Activated CD8-positive, alpha-beta memory T cell treated with anti-CD3 and anti-CD28 coated beads for 4 hours (primary cell): ENCODE results near the gene MIF4GD.
"Not testable (repeated sequence)": the region's sequence is repeated elsewhere in the genome, so short reads cannot be mapped to it uniquely, and the experiment has no call there.

Experiments
- DNase-seq, 2 donors: peaks; one replicate each; pipeline ENCODE4 v3.0.0-alpha.2; 2020; ENCODE audit warnings: low read depth in 2 of 2

MIF4GD gene

DNA sequence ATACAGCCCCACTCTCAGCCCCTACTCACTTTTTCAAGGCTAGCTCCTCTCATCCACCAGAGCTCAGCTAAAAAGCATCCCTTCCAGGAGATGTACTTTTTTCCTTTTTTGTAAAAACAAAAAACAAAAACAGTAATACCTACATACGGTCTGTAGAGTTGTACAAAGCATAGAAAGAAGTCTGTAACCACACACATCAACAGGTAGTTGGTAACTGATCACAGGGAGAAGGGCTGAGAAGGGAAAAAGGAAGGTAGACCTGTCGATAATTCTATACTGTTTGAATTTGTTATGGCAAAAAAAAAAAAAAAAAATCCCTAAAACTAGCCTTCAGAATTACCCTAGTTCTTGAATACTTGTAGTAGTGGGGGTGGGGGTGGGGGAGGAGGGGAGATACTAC, 17.3 kb upstream of the MIF4GD start:
- DNase-seq: no peak

DNA sequence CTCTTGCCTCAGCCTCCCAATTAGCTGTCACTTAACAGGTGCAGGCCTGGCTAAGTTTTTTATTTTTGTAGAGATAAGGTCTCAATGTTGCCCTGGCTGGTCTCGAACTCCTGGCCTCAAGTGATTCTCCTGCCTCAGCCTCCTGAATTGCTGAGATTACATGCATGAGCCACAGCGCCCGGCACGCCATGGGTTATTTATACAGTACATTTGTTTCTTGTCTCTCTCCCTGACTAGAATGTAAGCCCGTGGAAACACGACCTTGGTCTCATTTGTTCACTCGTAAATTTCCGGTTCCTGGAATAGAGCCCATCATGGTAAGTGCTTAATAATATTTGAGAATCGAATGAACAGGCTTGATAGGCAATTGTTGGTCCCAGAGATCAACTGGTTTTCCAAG, 16.2 kb upstream of the MIF4GD start:
- no peak for DNase-seq

DNA sequence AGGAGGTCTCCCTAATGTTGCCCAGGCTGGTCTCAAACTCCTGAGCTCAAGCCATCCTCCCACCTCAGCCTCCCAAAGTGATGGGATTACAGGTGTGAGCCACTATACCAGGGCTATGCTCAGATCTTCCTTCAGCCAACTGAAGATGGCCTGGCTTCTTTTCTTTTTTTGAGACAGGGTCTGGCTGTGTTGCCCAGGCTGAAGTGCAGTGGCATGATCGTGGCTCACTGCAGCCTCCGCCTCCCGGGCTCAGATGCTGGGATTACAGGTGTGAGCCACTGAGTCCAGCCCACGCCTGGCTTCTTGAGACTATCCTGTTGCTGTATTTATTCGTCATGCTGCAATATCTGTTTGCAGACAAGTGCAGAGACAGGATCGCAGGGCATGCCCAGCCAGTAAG, 14.1 kb upstream of the MIF4GD start:
- no peak for DNase-seq

DNA sequence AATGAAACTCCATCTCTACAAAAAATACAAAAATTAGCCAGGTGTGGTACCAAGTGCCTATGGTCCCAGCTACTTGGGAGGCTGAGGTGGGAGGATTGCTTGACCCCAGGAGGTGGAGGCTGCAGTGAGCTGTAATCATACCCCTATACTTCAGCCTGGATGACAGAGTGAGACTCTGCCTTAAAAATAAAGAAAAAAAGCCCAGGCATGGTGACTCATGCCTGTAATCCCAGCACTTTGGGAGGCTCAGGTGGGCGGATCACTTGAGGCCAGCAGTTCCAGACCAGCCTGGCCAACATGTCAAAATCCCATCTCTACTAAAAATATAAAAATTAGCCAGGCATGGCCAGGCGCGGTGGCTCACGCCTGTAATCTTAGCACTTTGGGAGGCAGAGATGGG, 9.2 kb upstream of the MIF4GD start:
- DNase-seq: not testable (repeated sequence)

- no peak for DNase-seq
These were observed 6.6 kb upstream of the MIF4GD start for GRCh38 chr17:75277664-75278071.

GRCh38 chr17:75273977-75274708, 3.1 kb upstream of the MIF4GD start:
- DNase-seq: no peak

- no peak for DNase-seq
These were observed 1.8 kb upstream of the MIF4GD start for GRCh38 chr17:75272848-75273184.

DNA sequence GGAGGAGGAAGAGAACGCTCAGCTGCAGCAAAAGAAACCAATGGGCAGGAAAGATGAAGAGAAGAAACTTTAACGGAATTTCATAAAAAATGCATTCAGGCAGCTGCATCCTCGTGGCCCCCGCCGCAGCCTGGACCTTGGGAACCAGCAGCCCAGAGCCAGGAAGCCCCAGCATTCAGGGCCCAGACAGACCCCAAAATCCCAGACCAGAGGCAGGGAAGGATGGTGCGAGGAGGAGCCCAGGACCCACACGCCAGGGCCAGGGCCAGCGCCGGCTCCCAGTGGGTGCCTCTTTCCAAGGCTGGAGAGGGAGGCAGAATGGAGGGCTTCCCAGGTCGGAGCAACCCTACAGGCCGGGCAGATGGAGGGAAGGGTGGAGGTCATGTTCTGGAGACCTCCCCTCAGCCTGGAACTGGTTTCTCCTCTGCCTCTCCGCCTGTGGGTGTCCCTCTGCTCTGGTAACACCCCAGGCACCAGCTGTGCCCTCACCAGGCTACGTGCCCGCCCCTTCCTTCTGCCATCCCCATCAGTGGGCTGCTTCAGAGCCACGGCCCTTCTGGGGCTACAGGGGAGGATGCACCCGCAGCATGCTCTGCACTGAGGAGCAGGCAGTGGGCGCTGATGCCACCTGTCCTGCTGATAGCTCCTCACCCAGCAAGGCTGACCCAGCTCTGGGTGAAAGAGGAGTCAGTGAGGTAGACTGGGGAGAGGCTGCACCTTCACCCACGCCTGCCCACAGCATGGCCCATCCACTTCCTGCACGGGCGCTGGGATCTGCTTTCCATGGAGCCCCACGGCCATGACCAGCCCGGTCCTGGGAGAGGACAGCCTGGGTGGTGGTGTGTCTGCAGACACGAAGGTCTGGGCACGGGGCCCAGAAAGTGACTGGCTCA, 1.2 kb upstream of the MIF4GD start:
- no peak for DNase-seq

DNA sequence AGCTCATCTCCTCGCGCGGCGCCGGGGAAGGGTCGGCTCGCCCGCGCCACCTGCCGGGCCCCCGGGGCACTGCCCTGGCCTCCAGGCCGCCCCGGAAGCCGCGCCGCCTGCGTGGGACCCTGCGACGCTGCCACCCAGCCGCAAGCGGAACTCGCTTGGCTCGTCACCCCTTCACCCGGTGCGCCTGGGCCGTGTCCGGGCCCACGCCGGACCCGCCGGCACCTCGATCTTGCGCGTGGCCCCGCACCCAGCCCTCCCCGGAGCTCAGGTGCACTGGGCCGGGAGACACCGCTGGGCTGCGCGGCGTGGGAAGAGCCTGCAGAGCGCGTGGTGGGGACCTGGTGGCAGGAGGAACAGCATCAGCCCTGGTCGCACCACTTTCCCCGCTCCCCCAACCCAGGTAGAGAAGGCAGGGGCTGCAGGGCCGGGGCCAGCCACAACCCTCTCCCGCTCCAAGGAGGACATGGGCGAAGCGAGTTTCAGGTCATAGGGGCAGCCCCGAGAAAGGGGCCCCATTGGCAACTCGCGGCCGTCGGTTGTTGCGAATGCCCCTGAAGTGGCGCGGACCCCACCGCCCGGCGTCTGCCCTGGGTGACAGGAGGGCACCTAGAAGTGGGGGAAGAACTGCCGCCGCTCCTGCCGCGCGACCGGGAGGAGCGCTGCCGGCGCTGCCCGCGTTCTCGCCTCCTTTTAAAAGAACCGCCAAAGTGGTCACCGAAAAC, 363 bp upstream of the MIF4GD start:
- peak; percentile 74 to 76 for DNase-seq

DNA sequence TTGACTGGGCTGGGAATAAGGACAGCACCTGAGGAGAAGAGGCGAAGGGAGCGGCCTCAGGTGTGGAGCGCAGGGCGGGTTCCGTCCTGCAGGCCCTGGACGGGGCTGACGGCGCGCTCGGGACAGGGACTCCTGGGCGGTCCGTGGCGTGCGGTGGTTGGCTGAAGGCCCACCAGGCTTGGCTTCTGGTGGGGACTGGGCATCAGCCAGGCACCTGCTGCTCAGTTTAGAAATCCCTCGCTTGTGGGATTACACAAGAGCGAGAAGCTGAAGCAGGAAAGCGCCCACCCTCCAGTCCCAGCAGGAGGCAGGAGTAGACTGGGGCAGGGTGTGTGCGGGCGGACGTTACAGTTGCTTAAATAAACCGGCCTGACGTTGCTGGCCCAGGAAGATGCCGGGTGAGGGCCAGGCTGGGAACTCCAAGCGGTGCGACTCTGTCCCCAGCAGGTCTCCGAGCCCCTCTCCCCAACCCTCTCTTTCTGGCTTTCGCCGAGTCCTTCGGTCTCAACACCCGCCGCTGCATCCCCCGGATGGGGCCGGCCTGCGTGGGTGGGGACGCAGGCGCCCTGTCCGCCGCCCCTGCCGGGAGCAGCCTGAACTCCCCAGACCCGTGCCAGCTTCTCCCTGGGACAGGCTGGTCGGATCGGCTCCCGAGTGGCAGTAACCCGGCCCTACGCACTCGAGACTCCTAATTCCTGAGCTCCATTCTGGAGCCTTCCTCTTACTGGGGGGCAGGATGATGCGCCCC, 639 bp downstream of the MIF4GD start:
- peak in 1 of 2 donors; percentile 18 for DNase-seq

DNA sequence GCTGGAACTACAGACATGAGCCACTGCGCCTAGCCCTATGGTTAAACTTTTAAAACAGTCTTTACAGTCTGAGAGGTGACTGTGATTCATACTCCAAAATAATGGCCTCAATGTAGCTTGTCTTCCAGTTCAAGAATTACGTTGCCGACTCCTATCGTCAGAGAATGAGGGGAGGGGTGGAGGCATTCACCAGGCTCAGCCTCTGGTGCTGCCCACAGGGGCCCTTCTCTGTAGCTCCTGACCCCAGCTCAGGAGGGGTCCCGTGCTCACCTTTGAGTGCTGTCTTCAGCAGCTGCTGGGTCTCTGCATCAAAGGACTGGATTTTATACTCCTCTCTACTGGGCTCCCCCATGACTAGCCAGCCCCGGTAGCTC, 1.2 kb downstream of the MIF4GD start:
- no peak for DNase-seq

GRCh38 chr17:75267411-75268232, 3.4 kb downstream of the MIF4GD start:
- DNase-seq: no peak

- no peak for DNase-seq
These were observed 3.9 kb downstream of the MIF4GD start for GRCh38 chr17:75267153-75267410.

- no peak for DNase-seq
These were observed 4.5 kb downstream of the MIF4GD start for GRCh38 chr17:75266316-75267152.

GRCh38 chr17:75265614-75266315, 5.3 kb downstream of the MIF4GD start:
- no peak for DNase-seq

DNA sequence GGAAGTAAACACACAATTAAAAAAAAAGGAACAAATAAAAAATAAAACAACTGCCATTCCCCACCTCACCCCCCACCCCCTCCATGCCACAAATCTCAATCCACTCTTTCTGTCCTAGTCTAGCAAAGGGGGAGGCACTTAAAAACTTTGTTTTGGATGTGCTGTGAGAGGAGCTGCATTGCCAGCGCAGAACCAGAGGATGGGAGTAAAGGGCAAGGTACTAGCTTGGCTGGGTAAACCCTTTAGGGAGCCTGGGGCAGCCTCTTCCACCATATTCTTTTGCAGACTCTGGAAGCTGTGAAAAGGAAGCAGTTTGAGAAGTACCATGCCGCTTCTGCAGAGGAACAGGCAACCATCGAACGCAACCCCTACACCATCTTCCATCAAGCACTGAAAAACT, 8.0 kb downstream of the MIF4GD start:
- no peak for DNase-seq

GRCh38 chr17:75262112-75262606, 8.9 kb downstream of the MIF4GD start:
- DNase-seq: no peak

- peak; percentile 85 to 90 for DNase-seq
These were observed 9.5 kb downstream of the MIF4GD start, which contains the start of the genes GGA3 and MRPS7 for GRCh38 chr17:75261336-75262111. TSS of gene GGA3 (minus strand) at chr17:75261606. CDS start at chr17:75261587, 19 bp downstream. TSS of gene MRPS7 (plus strand) at chr17:75261879. CDS start at chr17:75261901, 22 bp downstream.
